NCI-H510A treated with DMSO at 0.1 percent for 48 hours (cell line): ENCODE measurements around the gene TMEM80.

Source experiments
- DNase-seq: peaks from one replicate; lab custom pipeline; 2025; lab: John Stamatoyannopoulos, UW

Gene TMEM80

DNA sequence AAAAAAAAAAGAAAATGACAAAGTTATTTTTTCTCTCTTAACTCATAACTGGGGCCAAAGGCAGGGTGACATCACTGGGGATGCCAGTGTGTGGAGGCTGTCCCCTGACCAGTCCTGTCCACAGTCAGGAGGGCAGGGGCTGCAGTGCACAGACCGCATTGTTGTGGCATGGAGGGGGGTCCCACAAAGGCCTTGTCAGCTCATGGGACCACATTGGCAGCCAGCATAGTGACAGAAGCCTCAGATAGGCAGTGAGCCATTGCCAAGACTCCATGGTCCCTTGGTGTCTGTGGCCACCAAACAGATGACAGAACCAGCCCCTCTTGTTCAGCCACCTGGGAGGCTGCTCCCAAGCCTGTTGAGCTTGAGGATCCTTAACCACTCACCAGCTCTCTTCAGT, 4.1 kb downstream of the TMEM80 start:
- DNase-seq, result no peak

- no peak for DNase-seq
Measured at GRCh38 chr11:701741-702461, 6.3 kb downstream of the TMEM80 start.

DNA sequence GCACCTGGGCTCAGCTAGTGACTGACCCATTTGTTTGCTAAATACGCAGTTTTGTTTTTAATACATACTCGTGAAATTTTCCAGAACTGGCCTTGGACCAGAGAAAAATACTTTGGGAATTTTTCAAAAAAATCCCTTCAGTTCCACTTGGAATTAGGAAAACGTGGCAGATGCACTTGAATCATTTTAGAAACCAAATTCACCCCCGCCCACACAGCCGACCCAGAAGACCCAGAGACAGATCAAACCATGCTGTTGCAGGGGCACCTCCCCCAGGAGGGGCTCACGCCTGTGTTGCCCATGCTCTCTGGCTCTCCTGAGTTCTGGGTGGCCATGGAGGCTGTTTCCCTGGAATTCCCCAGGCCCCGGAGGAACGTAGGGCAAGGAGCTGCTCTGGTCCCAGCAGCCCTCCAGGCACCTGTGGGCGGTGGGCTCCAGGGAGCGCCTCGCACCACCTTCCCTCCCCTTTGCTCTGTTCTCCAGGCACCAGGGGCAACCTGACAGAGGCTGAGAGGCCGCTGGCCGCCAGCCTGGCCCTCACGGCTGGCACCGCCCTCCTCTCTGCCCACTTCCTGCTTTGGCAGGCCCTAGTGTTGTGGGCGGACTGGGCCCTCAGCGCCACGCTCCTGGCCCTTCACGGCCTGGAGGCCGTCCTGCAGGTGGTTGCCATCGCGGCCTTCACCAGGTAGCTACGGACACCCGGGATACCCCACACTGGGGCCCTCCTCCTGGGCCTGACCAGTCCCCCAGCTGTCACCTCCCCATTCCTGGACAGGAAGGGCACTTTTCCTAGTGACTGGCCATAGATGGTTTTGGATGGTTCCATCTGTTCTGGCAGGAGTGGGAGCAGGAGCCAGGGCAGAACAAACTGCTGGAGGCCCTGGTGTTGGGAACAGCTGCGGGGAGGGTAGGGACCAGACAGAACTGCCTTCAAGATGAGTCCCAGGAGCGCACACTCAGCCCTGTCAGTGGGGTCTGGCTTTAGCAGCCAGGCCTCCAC, 7.1 kb downstream of the TMEM80 start:
- peak; percentile 45 for DNase-seq

- DNase-seq, result no peak
Measured at GRCh38 chr11:703506-703905, 7.9 kb downstream of the TMEM80 start.

- DNase-seq, result no peak
Measured at GRCh38 chr11:704228-704674, 8.6 kb downstream of the TMEM80 start.

DNA sequence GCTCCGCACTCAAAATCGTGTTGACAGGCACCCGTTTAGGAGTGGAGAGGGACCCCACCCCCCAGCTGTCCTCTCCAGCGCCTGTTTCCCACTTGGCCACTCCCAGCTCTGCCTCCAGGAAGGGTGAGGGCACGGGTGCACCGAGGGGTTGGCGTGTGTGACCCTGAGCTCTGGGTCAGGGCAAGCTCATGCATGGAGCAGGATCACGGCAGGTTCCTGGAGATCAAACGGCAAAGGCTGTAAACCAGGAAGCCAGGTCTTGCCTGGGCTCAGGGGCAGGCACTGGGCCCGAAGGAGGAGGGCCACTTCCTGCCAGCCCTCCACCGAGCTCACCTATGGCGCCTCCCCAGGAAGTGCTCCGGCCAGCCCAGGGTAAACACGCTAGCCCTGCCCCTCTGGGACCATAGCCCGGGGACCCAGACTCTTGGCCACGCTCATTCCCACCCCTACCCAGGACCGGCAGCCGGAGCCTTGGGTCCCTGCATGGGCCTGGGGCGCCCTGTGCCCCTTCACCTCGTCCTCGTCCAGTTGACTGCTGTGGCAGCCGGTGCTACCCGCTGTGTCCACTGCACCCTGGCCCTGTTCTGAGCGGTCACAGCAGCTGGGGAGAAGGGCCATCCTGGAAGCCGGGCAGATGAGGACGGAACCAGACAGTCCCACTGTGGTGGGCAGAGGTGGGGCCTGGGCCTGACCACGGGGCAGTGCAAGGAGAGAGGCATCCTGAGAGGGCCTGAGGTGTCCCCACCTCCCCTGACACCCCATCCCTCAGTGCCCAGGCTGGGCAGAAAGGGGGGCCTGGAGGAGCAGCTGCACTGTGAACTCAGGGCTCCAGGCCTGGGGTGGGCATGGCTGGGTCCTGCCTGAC, 9.4 kb downstream of the TMEM80 start:
- DNase-seq, result peak; percentile 52

- DNase-seq, result no peak
Measured at GRCh38 chr11:705646-706438, 10.2 kb downstream of the TMEM80 start, which contains the start of gene EPS8L2. EPS8L2 (plus strand) TSS chr11:706231; CDS start chr11:709408, 3,177 bp downstream.

DNA sequence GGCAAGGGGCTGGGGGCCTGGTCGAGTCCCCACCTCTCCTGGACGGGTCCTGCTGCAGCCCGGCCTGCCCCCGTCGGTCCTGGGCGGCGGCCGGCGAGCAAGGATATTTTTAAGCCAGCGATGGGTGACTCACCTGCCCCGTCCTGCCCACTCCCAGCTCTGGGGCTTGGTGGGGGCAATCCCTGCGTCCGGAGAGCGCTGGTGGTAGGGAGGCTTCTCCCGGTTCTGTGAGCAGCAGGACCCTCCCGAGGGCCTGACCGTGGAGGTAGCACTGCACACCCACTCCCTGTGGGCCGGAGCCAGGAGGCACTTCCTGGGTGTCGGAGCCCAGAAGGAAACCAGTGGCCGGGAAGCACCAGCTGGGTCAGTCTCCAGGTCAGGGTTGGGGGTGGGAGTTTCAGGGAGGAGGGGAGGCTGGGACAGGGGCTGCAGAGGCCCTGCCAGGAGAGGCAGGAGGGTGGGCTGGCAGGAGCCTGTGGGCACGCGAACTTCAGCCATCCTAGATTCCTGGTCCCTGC, 10.9 kb downstream of the TMEM80 start:
- DNase-seq, result no peak

DNA sequence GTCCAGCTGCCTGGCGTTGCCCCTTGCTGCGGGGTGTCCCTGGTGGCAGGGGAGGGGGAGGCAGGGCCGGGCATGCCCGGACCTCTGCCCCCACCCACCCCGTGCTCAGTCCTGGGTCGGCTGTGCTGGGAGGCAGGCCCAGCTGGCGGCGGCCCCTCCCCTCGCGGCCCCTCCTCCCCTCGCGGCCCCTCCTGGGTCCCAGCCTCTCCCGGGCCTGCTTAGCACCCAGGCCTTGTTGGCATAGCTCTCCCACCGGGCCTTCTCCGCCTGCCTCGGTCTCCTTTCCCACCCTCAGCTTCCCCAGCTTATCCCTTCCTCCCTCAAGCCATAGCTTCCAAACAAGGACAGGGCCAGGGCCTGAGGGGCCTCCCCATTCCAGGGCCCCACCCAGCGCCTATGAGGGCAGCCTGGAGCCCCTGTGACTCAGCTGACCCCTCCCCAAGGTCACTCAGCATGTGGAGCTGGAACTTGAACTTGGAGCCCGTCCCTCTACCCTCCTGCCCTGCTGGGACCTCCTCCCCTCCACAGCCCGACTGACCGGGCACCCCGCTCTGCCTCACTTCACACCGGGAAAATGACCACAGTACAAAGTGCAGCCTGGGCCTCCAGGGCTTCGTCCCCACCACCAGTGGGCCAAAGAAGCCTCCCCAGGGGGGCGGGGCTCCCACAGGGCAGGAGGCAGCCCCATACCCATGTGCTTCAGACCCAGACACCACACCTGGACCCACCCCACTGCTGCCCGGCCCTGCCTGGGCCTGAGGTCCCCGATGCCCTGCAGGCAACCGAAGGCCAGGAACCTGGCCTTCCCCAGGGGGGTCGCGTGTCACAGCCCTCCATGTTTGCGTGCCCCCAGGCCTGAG, 11.6 kb downstream of the TMEM80 start:
- no peak for DNase-seq

DNA sequence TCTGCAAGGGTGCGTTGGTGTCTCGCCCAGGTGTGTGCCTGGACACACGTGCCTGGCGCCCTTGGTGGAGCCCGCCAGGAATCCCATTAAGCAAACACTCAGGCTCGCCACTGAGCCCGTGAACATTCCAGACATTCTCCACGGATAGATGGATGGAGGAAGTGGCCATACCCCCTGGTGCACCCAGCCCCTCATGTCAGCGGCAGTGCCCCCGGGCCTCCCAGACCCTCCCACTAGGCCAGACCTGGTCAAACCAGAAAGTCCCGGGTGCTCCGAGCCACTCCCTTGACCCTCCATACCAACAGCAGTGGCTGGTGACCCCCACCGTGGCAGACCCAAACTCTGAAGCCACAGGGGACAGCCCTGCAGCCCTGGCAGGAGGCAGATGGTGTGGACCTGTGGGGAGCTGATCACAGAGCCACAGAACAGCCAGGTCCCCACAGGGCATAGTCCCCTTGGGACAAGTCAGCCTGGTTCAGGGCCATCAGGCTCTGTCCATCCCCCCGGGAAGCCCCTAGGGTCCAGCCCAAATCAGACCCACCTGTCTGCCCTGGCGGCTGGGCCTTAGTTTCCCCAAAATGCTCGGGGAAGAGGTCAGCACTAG, 12.3 kb downstream of the TMEM80 start:
- DNase-seq, result no peak

DNA sequence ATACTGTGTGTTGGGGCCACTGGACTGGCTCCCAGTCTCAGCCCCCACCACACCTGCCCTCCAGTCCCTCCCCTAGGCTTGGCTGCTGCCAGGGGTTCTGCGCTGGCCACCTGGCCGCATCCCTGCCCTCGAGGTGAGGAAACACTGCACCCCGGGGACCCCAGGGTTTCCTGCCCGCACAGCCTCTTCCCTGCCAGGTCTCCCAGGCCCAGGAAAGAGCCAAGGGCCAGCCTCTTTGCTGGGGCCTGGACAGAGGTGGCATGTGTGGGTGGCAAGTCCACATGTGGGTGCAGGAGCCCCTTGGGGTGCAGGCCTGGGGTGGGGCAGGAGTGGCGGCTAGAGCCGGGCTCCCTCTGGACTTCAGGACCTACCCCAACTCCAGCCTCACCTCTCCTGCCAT, 12.9 kb downstream of the TMEM80 start:
- no peak for DNase-seq

- no peak for DNase-seq
Measured at GRCh38 chr11:709109-709997, 13.7 kb downstream of the TMEM80 start.

DNA sequence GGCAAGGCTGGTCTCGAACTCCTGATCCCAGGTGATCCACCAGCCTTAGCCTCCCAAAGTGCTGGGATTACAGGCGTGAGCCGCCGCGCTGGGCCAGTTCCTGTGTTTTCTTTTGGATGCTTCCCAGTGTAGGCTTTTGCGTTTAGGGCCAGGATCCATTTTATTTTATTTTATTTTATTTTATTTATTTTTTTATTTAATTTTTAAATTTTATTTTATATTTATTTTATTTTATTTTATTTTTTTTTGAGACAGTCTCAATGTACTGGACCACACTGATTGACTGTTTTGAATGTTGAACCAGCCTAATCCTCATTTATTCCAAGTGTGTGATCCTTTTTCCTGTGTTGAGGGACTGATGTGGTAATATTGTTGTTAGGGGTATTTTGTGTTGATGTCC, 18.8 kb downstream of the TMEM80 start:
- DNase-seq, result no peak

DNA sequence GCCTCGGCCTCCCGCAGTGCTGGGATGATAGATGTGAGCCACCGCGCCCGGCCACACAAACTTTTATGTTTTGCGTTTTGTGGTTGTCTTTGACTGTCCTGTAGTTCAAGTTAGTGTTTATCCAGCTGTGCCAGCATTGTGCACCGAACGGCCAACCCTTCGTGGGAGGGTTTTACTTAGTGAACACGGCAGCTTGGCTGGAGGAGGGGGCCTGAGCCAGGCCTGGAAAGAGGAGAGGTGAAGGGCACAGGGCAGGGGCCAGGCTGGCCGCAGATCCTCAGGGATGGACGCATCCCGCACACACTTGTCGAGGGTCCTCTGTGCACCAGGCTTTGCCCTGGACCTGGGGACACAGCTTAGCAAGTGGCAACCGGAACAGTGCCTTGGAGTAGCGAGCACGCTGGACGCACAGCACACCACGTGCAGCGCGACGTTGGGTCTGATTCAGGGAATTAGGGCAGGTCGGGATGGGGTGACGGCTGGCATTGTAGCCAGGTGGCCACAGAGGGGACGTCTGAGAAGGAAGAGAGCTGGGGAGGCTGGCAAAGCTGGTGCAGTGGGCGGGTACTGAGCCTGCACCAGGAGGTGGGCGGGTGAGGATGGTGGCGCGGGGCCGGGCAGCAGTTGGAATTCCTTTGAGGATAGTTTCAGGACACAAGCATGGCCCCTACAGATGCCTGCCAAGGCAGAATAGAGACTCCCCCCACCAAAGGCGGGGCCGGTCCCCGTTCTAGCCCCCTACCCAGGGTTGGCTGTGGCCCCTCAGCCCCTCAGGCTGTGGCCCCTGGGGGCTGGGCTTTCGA, 23.8 kb downstream of the TMEM80 start:
- no peak for DNase-seq

- no peak for DNase-seq
Measured at GRCh38 chr11:720017-720641, 24.5 kb downstream of the TMEM80 start.

- DNase-seq, result peak; percentile 13
Measured at GRCh38 chr11:720642-721246, 25.1 kb downstream of the TMEM80 start.
